CD4-positive, alpha-beta T cell treated with Interleukin-4 for 1 hour (primary cell): ENCODE measurements around the gene NOS1.

Source experiments
- DNase-seq, 2 donors: peaks; one replicate each; pipeline ENCODE4 v3.0.0-alpha.2; 2020 to 2022

NOS1 gene

DNA sequence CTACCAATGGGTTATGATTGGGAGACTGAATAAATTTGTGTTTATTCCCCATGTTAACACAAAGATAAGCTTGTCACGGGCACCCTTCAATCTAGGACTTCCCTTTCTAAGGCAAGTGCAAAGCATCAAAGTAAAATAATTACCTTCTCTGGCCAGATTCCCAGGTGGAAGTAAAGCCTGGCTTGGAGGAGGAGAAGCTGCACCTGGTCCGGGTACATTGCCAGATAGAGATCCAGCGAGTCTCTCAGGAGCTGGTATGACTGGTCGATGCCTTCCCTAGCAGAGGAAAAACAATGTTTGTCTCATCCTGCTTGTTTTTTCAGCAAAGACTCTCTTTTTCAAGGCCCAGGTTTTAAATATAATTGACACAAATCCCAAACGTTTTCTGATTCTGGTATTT lies 196.1 kb downstream of the NOS1 start:
- no peak for DNase-seq

DNA sequence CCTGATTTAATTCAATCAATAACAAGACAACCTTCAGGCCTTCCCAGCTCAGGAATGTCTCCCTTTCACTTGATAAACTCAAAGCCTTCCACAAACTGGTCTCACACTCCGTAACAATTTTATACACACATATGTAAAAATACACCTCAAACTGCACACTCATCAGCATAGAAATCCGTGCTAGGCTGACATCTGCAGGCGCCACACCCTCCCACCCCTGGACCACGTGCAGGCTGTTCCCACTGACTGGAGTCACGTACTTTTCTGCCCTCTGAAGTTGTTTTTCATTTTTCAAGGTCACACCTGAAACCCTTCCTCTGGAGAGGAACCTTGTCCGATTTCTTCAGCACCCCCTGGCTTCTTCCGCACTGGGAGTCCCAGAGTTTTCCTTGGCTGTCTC lies 198.8 kb downstream of the NOS1 start:
- DNase-seq = no peak

GRCh38 chr12:117162167-117162539 lies 199.3 kb downstream of the NOS1 start:
- DNase-seq = no peak

GRCh38 chr12:117161460-117162166 lies 199.8 kb downstream of the NOS1 start:
- DNase-seq = no peak

- DNase-seq = no peak
Observed at GRCh38 chr12:117159674-117160073, 201.8 kb downstream of the NOS1 start.

DNA sequence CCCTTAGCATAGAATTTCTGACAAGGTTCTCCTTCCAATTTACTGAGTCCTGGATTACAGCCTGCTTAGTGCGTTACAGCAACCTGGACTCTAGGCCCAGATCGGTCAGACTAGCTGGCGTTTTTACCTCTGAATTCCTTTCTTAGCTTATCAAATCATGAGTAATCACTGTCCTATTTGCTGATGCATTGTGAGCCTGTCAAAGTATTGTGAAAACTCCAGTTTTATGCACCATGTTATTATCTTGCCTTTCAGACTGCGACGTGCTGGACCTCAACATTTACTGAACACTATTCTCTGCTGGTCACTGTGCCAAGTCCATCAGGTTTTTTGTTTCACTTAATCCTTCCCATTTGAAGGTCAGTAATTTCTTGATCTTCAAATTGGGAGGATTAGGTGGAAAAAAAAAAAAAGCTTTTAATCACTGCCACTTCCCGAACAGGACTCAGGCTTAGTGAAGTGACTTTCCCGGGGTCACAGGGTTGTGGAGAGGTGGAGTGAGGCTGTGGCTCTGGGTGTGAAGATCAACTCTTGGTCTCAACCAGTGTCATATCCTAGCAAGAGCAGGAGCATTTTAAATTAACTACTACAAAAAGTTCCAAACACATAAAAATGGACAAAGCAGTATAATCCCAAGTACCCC lies 202.4 kb downstream of the NOS1 start:
- DNase-seq = no peak
